Endothelial cell of umbilical vein (primary cell): ENCODE results near the gene OR4M2. TPM values are rescaled to one million over a fixed set of nuclear protein-coding genes. Genes with fewer than 3 reads are reported as not detected.
"Not testable (repeated sequence)": the region's sequence is repeated elsewhere in the genome, so short reads cannot be mapped to it uniquely, and the experiment has no call there.

Experiments
- Bru-seq: library from RNA; stranded (reverse); fragments of 400-500 nt; gene quantifications from one replicate; lab custom pipeline; 2021; lab: Mats Ljungman, UMichigan
- BruChase-seq, 2 experiments: library from RNA; stranded (reverse); fragments of 400-500 nt; gene quantifications; one replicate each; lab custom pipeline; 2021; lab: Mats Ljungman, UMichigan
- BruUV-seq: library from RNA; stranded (reverse); fragments of 400-500 nt; replicated peaks from 2 replicates; lab custom pipeline; 2021; lab: Mats Ljungman, UMichigan
- CTCF ChIA-PET: fragments of 300-600, 350-600 bp; sonication (Branson Sonifier 250); formaldehyde crosslinking; loops from one replicate; lab custom pipeline; 2021; ENCODE audit warnings: antibody characterized with exemption, inconsistent platforms; lab: Charles Lee
- POLR2A ChIA-PET: fragments of 300-600, 350-600 bp; sonication (Branson Sonifier 250); formaldehyde crosslinking; loops from one replicate; lab custom pipeline; 2021; ENCODE audit warnings: antibody characterized with exemption, inconsistent platforms; lab: Charles Lee
- DNase-seq: peaks from one replicate; pipeline ENCODE4 v3.0.0-alpha.2; 2011; ENCODE audit warnings: low read depth, low spot score
- FAIRE-seq: peaks from 2 replicates; lab custom pipeline; 2011; peaks lifted over from hg19 to GRCh38; lab: Jason Lieb, UNC
- H2AFZ ChIP-seq: 2 replicates; pipeline ENCODE4 v1.6.0; 2012; ENCODE audit warnings: low read depth, low read length, control low read depth, inconsistent platforms
- H3K27ac ChIP-seq: 2 replicates; pipeline ENCODE4 v1.5.1; 2011; ENCODE audit warnings: low read depth, mild to moderate bottlenecking, control low read depth, low read length, moderate library complexity; ENCODE audit not compliant: insufficient read depth
- H3K27me3 ChIP-seq, 2 experiments: 2 replicates each; pipeline versions ENCODE4 v1.6.0 to v1.6.1; 2011; ENCODE audit warnings: low read length in 2 of 2, mixed read lengths in 1 of 2; ENCODE audit not compliant: control insufficient read depth in 2 of 2, insufficient read depth in 2 of 2
- H3K36me3 ChIP-seq, 2 experiments: 2 replicates in 1 of 2; 3 replicates in 1 of 2; pipeline ENCODE4 v1.5.1; 2011; ENCODE audit warnings: low read length in 2 of 2, mild to moderate bottlenecking in 1 of 2, moderate library complexity in 1 of 2; ENCODE audit not compliant: control insufficient read depth in 2 of 2, insufficient read depth in 2 of 2; ENCODE audit errors: extremely low read depth in 1 of 2
- H3K4me1 ChIP-seq: 3 replicates; pipeline ENCODE4 v1.5.1; 2011; ENCODE audit warnings: mild to moderate bottlenecking, low read length; ENCODE audit not compliant: control insufficient read depth, insufficient read depth; ENCODE audit errors: extremely low read depth
- H3K4me2 ChIP-seq: 2 replicates; pipeline ENCODE4 v1.6.1; 2011; ENCODE audit warnings: low read length, control low read depth, mixed read lengths; ENCODE audit not compliant: insufficient read depth
- H3K4me3 ChIP-seq, 3 experiments: fragments of 200-600 bp in 1 of 3; sonication (generic), shearing (Covaris generic) in 1 of 3; replicated peaks in 1 of 3; 2 replicates each; pipeline ENCODE4 v1.5.1; 2011 to 2016; ENCODE audit warnings: control low read depth in 3 of 3, low read length in 3 of 3, mild to moderate bottlenecking in 2 of 3, inconsistent platforms in 1 of 3, low read depth in 1 of 3, moderate library complexity in 1 of 3; ENCODE audit not compliant: insufficient read depth in 1 of 3
- H3K79me2 ChIP-seq: 2 replicates; pipeline ENCODE4 v1.6.0; 2012; ENCODE audit warnings: low read length, inconsistent platforms; ENCODE audit not compliant: control insufficient read depth, insufficient read depth
- H3K9ac ChIP-seq: replicated peaks from 2 replicates; pipeline ENCODE3; 2011; ENCODE audit warnings: low read length, control low read depth; ENCODE audit not compliant: insufficient read depth; ENCODE audit errors: extremely low read depth
- H3K9me1 ChIP-seq: replicated peaks from 3 replicates; pipeline ENCODE4 v1.6.0; 2011; ENCODE audit warnings: mild to moderate bottlenecking, low read length; ENCODE audit not compliant: control insufficient read depth, insufficient read depth; ENCODE audit errors: extremely low read depth
- H3K9me3 ChIP-seq: replicated peaks from 2 replicates; pipeline ENCODE4 v1.5.1; 2012; ENCODE audit warnings: low read length, inconsistent platforms; ENCODE audit not compliant: control insufficient read depth, insufficient read depth
- H4K20me1 ChIP-seq: replicated peaks from 2 replicates; pipeline ENCODE3; 2011; ENCODE audit warnings: mild to moderate bottlenecking, low read length; ENCODE audit not compliant: control insufficient read depth, insufficient read depth; ENCODE audit errors: extremely low read depth
- dilution Hi-C: fragments of 300-500 bp; cut with MboI; formaldehyde crosslinking; loops from one replicate; pipeline ENCODE4 v1.15.0; 2019; ENCODE audit warnings: low sequenced_read_pairs; ENCODE audit not compliant: extremely low pct_ligation_motif_present
- intact Hi-C: fragments of 100-400 bp; cut with micrococcal nuclease; formaldehyde crosslinking; loops from one replicate; pipeline ENCODE4 v1.10.0; 2022
- long read RNA-seq: library from polyadenylated mRNA; stranded (forward); transcript quantifications from one replicate; pipeline ENCODE4 v2.0.0, GENCODE V29; 2021
- polyA minus RNA-seq, 3 experiments: library from RNA; depleted of rRNA, polyadenylated mRNA; stranded (reverse); fragments of >200 nt; gene quantifications; 1 replicate in 1 of 3; 2 replicates in 2 of 3; pipeline ENCODE4 v1.2.3, GENCODE V29; 2011
- polyA plus RNA-seq, 4 experiments: library from polyadenylated mRNA; depleted of rRNA in 3 of 4; stranded (reverse) in 3 of 4; unstranded in 1 of 4; fragments of >200 nt; gene quantifications; 2 replicates each; pipeline versions ENCODE4 v1.2.1 to v1.2.3, GENCODE V29; 2011 to 2012; ENCODE audit warnings: missing spikeins in 1 of 4
- total RNA-seq: library from RNA; stranded (reverse); gene quantifications from 2 replicates; pipeline ENCODE4 v1.2.3, GENCODE V29; 2021

Gene OR4M2, protein sequence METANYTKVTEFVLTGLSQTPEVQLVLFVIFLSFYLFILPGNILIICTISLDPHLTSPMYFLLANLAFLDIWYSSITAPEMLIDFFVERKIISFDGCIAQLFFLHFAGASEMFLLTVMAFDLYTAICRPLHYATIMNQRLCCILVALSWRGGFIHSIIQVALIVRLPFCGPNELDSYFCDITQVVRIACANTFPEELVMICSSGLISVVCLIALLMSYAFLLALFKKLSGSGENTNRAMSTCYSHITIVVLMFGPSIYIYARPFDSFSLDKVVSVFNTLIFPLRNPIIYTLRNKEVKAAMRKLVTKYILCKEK
- not detected in 2 replicates for total RNA-seq
- polyA plus RNA-seq: not detected in 2 replicates
- polyA plus RNA-seq (2011; cell fraction: cytosol; rRNA removed): not detected in 2 replicates
- not detected in 2 replicates for polyA plus RNA-seq (2011; cell fraction: nucleus; rRNA removed)
- polyA plus RNA-seq (2012): not detected in 2 replicates
- polyA minus RNA-seq: not detected in 2 replicates
- polyA minus RNA-seq (2011; cell fraction: cytosol; rRNA and poly(A)+ RNA removed): not detected
- polyA minus RNA-seq (2011; cell fraction: nucleus; rRNA and poly(A)+ RNA removed): not detected in 2 replicates
- not detected for Bru-seq, nascent RNA
- not detected for BruChase-seq, experiment 1, labeled RNA remaining after a 6-hour chase
- BruChase-seq, experiment 2, labeled RNA remaining after a 2-hour chase: not detected
- long read RNA-seq: 0 reads

DNA sequence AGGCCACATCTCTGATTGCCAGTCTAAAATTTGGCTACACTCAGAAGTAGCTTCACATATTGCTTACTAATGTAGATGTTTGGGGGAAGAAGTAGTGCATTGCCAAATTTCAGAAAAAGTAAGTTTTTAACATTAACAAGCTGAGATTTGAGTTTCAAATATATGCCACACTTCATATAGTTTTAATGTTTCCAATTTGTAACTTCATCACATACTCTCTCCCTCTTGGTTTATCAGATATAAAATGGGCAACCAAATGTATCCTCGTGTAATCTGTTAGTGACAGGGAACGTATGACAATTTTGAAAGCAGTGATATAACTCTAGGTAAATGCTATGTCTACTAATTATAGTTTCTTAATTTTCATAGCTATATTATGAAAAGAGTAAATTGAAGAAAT lies at the start of gene OR4M2:
Gene OR4M2, plus strand, starts transcription at position 301 of the 400 bp plus-strand sequence. Its CDS starts 98 bp downstream, at position 399.
- H3K9ac ChIP-seq, intact Hi-C loops, POLR2A ChIA-PET, CTCF ChIA-PET, H3K36me3 ChIP-seq, dilution Hi-C loops, H3K9me1 ChIP-seq, H3K9me3 ChIP-seq, H3K79me2 ChIP-seq, H3K4me2 ChIP-seq, H4K20me1 ChIP-seq, DNase-seq, BruUV-seq, H3K27me3 ChIP-seq, FAIRE-seq, H3K4me1 ChIP-seq, H3K4me3 ChIP-seq, H2AFZ ChIP-seq, H3K27ac ChIP-seq: not testable (repeated sequence)

DNA sequence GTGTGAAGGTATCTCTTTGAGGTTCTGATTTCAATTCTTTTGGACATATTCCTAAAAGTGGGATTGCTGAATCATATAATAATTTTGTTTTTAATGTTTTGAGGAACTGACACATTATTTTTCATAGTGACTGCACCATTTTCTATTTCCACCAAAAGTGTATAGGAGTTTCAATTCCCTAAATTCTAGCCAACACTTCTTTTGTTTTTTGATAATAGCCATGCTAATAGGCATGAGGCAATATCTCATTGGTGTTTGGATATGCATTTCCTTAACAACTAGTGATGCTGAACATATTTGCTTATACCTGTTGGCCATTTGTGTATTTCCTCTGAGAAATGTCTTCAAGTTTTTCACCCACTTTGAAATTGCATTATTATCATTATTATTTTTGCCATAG lies 11.1 kb upstream of the OR4M2 start:
- FAIRE-seq, H3K79me2 ChIP-seq, intact Hi-C loops: not testable (repeated sequence)

DNA sequence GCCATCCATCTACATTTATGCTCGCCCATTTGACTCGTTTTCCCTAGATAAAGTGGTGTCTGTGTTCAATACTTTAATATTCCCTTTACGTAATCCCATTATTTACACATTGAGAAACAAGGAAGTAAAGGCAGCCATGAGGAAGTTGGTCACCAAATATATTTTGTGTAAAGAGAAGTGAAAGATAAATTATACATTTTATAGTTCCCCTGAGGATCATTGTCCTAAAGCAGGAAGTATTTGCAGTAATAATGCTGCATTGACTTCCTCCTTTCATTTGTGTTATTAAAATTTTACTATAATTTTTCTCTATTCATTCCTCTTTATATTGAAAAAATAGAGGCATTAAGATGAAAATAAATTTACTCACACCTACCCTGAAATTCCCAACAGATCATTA lies 1.1 kb downstream of the OR4M2 start:
- intact Hi-C loops, H3K9me1 ChIP-seq, CTCF ChIA-PET, H2AFZ ChIP-seq, H3K27me3 ChIP-seq, H3K27ac ChIP-seq, BruUV-seq, H3K9me3 ChIP-seq, H3K4me2 ChIP-seq, DNase-seq, dilution Hi-C loops, H3K9ac ChIP-seq, H3K79me2 ChIP-seq, H3K4me1 ChIP-seq, H3K36me3 ChIP-seq, POLR2A ChIA-PET, H3K4me3 ChIP-seq, H4K20me1 ChIP-seq, FAIRE-seq: not testable (repeated sequence)

More for the DNA sequence above, 11.1 kb upstream of the OR4M2 start:
- H3K4me2 ChIP-seq, H2AFZ ChIP-seq, H3K27ac ChIP-seq, POLR2A ChIA-PET, H3K4me1 ChIP-seq, DNase-seq, H3K9me3 ChIP-seq, BruUV-seq, H3K9ac ChIP-seq, H3K36me3 ChIP-seq, H3K27me3 ChIP-seq, CTCF ChIA-PET, H4K20me1 ChIP-seq, H3K4me3 ChIP-seq, H3K9me1 ChIP-seq, dilution Hi-C loops: not testable (repeated sequence)
